GM21515 (cell line): ENCODE measurements around the gene PNMA6A.
A peak's percentile ranks its signal among the peaks of the same experiment; 100 is the strongest.
"Not testable (repeated sequence)": the region's sequence is repeated elsewhere in the genome, so short reads cannot be mapped to it uniquely, and the experiment has no call there.

Experiments
- ATAC-seq: cut with Tn5 transposase; IDR thresholded peaks from one replicate; pipeline ENCODE4 v1.9.1; 2021; ENCODE audit not compliant: unreplicated experiment

Gene PNMA6A

DNA sequence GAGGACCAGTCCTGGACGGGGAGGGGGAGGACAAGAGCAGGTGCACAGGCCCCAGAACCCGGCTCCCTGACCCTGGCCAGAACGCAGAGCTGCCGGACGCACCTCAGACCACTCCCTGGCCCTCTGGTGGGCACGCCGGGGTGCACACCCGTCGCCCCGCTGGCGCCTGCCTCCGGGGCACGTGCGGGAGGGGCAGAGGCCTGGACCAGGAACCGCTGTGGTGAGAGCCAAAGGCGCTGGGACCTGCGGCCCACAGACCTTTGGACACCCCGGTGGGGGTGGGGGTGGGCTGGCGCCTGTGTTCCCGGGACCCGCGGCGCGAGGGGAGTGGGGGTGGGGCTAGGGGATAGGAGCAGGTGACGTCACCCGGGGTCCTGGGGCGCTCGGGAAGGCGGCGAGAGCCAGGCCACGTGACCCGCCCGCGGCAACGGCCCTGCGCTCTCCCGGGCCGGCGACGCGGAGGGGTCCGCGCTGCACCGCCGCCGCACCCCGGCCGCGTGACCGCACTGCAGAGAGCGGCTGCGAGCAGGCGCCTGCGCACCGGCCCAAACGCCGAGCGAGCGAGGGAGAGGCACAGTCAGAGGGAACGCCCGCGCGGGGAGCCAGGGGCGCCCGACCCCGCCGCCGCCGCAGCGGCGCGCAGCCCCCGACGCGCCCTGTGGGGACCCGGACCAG is at the start of gene PNMA6A:
Gene PNMA6A, plus strand, starts transcription at position 546 of the 675 bp plus-strand sequence. CDS start 609 bp downstream, outside the sequence.
- not testable (repeated sequence) for ATAC-seq

DNA sequence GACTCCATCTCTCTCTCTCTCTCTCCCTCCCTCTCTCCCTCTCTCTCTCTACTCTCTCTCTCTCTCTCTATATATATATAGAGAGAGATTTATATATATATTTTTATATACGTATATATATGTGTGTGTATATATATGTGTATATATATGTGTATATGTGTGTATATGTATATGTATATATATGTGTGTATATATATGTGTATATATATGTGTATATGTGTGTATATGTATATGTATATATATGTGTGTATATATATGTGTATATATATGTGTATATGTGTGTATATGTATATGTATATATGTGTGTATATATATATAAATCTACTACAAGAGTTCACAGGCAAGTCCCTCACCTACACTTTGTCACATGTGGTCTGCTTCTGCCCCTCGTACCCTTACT is 45.8 kb upstream of the PNMA6A start:
- not testable (repeated sequence) for ATAC-seq

GRCh38 chrX:153028487-153028886 is 43.8 kb upstream of the PNMA6A start:
- not testable (repeated sequence) for ATAC-seq

DNA sequence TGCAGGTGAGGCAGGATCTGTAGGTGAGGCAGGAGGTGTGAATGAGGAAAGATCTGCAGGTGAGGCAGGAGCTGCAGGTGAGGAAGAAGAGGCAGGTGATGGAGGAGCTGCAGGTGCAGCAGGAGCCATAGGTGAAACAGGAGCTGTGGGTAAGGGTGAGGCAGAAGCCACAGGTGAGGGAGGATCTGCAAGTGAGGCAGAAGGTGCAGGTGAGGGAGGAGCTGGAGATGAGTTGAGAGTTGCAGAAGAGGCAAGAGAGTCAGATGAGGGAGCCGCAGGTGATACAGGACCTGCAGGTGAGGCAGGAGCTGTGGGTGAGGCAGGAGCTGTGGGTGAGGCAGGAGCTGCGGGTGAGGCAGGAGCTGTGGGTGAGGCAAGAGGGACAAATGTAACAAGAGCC is 43.1 kb upstream of the PNMA6A start:
- no peak for ATAC-seq

DNA sequence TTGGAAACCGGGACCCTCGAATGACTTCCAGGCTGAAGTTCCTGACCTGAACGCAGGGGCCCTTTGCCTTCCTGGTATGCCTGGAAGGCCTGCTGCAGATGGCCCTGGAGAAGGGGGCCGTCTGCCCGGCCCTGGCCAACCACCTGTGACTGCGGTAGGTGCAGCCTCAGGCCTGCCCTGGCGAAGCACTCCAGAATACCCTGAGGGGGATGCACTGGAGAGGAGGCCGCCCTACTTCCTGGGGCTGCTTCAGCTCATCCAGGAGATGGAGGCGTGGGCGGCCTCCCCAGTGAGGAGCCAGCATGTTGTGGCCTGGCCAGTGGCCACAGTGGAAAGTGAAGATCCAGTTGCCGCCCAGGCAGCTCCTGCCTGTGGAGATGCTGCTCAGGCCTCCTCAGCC is 42.4 kb upstream of the PNMA6A start:
- ATAC-seq = no peak

GRCh38 chrX:153030801-153031200 is 41.5 kb upstream of the PNMA6A start:
- ATAC-seq = no peak

DNA sequence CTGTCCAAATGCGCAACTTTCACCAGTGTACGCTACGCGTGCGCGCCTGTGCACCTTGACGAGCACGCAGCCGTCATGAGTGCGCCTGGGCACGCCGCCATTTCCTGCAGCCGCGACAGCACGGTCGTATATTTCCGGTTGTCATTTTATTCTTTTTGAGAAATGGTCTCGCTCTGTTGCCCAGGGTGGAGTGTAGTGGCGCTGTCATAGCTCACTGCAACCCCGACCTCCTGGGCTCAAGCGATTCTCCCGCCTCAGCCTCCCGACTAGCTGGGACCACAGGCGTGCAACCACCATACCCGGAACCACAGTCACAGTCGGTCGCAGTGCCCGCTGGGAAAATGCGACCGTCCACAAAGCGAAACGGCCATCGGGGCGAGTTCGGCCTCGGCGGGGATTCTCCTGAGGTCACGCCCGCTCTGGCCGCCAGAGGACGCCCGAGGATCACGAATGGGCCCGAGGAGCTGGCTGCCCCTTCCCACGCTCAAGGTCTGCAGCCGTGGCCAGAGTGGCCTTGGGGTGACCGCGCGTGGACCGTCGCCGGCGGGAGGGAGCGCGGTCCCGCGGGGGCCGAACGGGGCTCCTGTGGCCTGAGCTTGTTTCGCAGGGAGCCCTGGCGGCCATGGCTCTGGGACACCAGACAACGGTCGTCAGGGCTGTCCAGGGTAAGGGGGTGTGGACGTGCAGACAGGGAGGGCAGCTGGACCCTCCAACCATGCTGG is 39.7 kb upstream of the PNMA6A start:
- ATAC-seq = peak; percentile 80

- ATAC-seq = no peak
Measured at GRCh38 chrX:153049093-153049492, 23.2 kb upstream of the PNMA6A start.

- ATAC-seq = no peak
Measured at GRCh38 chrX:153052534-153052933, 19.7 kb upstream of the PNMA6A start.

GRCh38 chrX:153055871-153056749 is 16.1 kb upstream of the PNMA6A start, which contains the start of gene PNMA3:
PNMA3 (plus strand) TSS chrX:153056470; CDS start chrX:153057056, 586 bp downstream.
- ATAC-seq = no peak

- ATAC-seq = no peak
Measured at GRCh38 chrX:153057281-153057680, 15.0 kb upstream of the PNMA6A start.

DNA sequence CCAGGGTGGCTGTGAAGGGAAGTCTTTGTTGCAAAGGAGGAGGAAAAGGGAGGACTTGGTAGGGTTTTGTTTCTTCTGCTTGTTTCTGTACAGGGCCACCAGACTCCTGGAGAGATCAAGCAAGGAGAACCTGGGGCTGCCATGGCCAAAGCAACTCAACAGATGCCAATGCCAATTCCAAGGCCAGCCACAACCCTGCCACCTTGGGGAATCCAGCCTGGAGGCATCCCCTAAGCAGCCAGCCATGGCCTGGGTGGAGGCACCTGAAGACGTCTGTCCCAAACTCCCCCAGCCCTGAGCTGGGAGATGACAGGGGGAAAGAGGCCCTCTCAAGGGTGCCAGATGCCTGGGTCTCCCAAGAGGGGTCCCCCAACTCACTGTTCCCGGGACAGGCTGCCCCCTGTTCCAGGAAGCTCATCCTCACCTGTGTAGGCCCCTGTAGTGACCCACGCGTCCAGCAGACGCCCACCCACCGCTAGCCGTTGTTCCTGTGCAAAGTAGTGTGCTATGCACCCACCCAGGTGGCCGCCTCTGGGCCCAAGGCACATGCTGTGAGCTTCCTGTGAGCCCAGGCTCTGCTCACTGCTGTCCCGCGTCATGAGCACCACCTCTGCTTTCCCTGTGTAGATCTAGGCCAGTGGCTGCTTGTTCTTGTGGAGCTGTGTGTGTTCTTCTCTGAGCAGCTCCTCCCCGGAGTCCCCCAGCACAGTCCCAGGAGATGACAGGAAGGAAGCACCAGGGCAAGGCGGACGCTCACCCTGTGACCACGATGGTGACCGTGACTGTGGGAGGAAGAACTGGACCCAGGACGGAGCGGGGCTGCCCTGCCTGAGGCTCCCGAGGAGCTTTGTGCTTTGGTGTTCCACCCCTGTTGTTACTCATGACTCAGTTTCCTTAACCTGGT is 12.8 kb upstream of the PNMA6A start:
- ATAC-seq = no peak

GRCh38 chrX:153060095-153060445 is 12.2 kb upstream of the PNMA6A start:
- no peak for ATAC-seq

GRCh38 chrX:153061732-153062131 is 10.5 kb upstream of the PNMA6A start:
- no peak for ATAC-seq

GRCh38 chrX:153063315-153063714 is 8.9 kb upstream of the PNMA6A start:
- ATAC-seq = no peak

DNA sequence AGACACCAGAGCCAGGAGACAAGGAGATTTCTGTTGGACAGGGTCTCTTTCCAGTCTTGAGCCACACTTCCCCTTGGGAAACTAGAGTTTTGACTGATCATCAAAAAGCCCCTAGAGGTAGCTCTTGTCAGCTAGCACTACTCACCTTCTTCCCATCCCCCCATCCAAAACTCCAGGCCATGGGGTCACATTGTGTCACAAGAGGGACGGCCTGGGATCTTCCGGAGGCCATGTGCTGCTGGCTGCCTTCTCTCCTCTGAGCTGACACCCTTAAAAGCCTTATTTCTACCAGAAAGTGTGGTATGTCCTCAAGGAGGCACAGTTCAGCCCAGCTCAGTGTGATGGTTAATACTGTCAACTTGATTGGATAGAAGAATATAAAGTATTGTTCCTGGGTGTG is 8.2 kb upstream of the PNMA6A start:
- no peak for ATAC-seq

GRCh38 chrX:153065389-153065788 is 6.9 kb upstream of the PNMA6A start:
- ATAC-seq = no peak

DNA sequence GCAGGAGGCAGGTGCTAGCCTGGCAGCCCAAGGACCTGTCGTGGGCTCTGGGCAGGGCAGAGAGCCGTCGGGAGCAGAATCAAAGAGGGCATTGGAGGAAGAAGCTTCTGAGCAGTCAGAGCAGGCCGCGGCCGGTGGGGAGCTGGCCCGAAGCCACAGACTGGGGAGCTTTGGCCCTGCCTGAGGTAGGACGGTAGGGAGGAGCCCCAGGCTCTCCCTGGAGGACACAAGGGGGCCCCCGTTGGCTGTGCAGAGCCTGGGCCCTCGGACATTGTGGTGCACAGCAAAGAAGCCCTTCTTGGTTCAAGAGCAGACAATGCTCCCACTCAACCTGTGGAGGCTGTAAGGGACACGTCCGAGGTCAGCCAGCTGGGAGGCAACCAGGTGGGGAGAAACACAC is 5.9 kb upstream of the PNMA6A start:
- ATAC-seq = not testable (repeated sequence)

DNA sequence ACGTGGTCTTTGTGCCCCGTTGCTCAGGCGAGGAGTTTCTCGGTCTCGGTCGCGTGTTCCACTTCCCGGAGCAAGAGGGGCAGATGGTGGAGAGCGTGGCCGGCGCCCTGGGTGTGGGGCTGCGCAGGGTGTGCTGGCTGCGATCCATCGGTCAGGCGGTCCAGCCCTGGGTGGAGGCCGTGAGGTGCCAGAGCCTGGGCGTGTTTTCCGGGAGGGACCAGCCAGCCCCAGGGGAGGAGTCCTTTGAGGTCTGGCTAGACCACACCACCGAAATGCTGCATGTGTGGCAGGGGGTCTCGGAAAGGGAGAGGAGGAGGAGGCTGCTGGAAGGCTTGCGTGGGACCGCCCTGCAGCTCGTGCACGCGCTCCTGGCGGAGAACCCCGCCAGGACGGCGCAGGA is 1.1 kb downstream of the PNMA6A start:
- ATAC-seq = not testable (repeated sequence)

DNA sequence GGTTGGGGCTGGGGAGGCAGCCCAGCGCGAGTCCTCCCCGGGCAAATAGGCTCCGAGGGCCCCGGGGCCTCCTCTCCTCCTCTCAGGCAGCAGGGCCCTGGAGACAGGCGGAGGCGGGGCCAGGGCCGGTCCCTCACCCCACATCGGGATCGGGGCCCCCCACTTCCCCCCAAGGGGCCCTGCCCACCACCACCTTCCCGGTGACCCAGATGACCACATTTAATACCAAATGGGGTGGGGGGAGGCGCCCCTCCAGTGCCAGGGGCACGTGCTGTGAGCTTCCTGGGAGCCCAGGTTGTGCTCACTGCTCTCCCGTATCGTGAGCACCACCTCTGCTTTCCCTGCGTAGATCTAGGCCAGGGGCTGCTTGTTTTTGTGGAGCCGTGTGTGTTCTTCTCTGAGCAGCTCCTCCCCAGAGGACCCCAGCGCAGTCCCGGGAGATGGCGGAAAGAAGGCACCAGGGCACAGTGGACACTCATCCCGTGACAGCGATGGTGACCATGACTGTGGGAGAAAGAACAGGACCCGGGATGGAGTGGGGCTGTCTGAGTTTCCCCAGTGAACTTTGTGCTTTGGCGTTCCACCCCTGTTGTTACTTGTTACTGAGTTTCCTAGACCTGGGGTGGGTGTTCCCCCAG is 2.1 kb downstream of the PNMA6A start:
- ATAC-seq = no peak
